Suprapubic skin (tissue), 3 donors: ENCODE results near the gene CNKSR1.

Experiments
- CTCF ChIP-seq, 2 donors: fragments of 200-600 bp in 1 of 2; fragments of 450-650 bp in 1 of 2; sonication (generic) in 1 of 2; IDR thresholded peaks; one replicate each; pipeline ENCODE4 v1.5.1; 2016 to 2019; ENCODE audit warnings: antibody characterized with exemption in 2 of 2, mild to moderate bottlenecking in 1 of 2, moderate library complexity in 1 of 2
- EP300 ChIP-seq: sonication (generic); formaldehyde crosslinking; IDR thresholded peaks from one replicate; pipeline ENCODE4 v1.6.1; 2017; ENCODE audit warnings: antibody characterized with exemption

- TF ChIP-seq CTCF (IDR thresholded peaks at IDR 0.05) = no peak
- no peak for TF ChIP-seq EP300
Measured at GRCh38 chr1:26160527-26161414, 16.5 kb upstream of the CNKSR1 start.
